Measurements from ENCODE around the gene FGD3.

FGD3 gene

DNA sequence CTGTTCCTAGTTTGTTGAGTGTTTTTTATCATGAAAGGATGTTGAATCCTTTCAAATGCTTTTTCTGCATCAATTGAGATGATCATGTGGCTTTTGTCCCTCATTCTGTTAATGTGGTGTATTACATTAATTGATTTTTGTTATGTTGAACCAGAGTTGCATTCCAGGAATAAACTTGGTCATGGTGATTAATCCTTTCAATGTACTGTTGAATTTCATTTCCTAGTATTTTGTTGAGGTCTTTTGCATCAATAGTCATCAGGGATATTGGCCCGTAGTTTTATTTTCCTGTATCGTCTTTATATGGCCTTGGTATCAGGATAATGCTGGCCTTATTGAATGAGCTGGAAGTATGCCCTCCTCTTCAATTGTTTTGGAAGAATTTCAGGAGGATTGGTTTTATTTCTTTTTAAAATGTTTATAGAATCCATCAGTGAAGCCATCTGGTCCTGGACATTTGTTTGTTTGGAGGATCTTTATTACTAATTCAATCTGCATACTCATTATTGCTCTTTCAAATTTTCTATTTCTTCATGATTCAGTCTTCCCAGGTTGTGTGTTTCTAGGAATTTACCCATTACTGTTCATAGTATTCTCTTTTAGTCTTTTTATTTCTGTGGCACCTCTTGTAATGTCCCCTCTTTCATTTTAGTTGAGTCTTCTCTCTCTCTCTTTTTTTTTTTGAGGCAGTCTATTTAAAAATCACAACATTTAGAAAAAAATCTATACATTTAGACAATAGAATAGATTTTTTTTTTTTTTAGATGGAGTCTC, 32.1 kb downstream of the FGD3 start:
- no peak for DNase-seq (ENCODE audit: low read depth, low spot score)
- no peak overlapping the region for H3K9ac ChIP-seq (ENCODE audit: insufficient read length, low read depth)
- H3K4me1 ChIP-seq (ENCODE audit: insufficient read depth, insufficient read length) = peaks cover 7% of the 10 kb centered on the region
- H3K36me3 ChIP-seq (ENCODE audit: insufficient read depth, insufficient read length, low read length) = no peaks in the 10 kb centered on the region
- TF ChIP-seq YY1 (IDR thresholded peaks at IDR 0.05; ENCODE audit: insufficient read depth, insufficient read length) = no peak
- TF ChIP-seq SUZ12 (IDR thresholded peaks at IDR 0.05; ENCODE audit: extremely low read depth, insufficient read depth, insufficient read length) = no peak
- TF ChIP-seq ZNF274 (IDR thresholded peaks at IDR 0.05; ENCODE audit: low read depth, low read length) = no peak
- no peaks in the 10 kb centered on the region for H3K27me3 ChIP-seq (ENCODE audit: insufficient read depth, insufficient read length)
- H3K4me3 ChIP-seq (ENCODE audit: insufficient read length, low read depth) = no peak overlapping the region
- H3K9me3 ChIP-seq (ENCODE audit: insufficient read depth, low read length) = peaks cover 51% of the 10 kb centered on the region

DNA sequence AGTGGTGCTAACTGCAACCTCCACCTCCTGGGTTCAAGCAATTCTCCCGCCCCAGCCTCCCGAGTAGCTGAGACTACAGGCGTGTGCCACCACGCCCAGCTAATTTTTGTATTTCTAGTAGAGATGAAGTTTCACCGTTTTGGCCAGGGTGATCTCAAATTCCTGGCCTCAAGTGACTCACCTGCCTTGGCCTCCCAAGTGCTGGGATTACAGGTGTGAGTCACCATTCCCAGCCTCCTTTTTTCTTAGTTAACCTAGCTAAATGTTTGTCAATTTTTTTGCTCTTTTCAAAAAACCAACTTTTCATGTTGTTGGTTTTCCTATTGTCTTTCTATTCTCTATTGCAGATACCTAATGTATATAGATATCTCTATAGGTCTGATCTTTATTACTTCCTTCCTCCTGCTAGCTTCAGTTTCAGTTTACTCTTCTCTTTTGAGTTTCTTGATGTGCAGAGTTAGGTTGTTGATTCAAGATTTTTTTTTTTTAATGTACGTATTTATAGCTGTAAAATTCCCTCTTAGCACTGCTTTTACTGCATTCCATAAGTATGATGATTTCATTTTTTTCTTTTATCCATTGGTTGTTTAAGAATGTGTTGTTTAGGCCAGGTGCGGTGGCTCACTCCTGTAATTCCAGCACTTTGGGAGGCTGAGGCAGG, 32.9 kb downstream of the FGD3 start:
- TF ChIP-seq ZNF274 (IDR thresholded peaks at IDR 0.05; ENCODE audit: low read depth, low read length) (no peak), SUZ12 (IDR thresholded peaks at IDR 0.05; ENCODE audit: extremely low read depth, insufficient read depth, insufficient read length) (no peak), YY1 (IDR thresholded peaks at IDR 0.05; ENCODE audit: insufficient read depth, insufficient read length) (no peak)
- Histone ChIP-seq H3K4me1 (ENCODE audit: insufficient read depth, insufficient read length) (peaks cover 3% of the 10 kb centered on the region), H3K36me3 (ENCODE audit: insufficient read depth, insufficient read length, low read length) (no peaks in the 10 kb centered on the region), H3K9ac (ENCODE audit: insufficient read length, low read depth) (no peak overlapping the region), H3K27me3 (ENCODE audit: insufficient read depth, insufficient read length) (no peaks in the 10 kb centered on the region), H3K4me3 (ENCODE audit: insufficient read length, low read depth) (no peak overlapping the region), H3K9me3 (ENCODE audit: insufficient read depth, low read length) (peaks cover 58% of the 10 kb centered on the region)
- DNase-seq (ENCODE audit: low read depth, low spot score) = no peak

DNA sequence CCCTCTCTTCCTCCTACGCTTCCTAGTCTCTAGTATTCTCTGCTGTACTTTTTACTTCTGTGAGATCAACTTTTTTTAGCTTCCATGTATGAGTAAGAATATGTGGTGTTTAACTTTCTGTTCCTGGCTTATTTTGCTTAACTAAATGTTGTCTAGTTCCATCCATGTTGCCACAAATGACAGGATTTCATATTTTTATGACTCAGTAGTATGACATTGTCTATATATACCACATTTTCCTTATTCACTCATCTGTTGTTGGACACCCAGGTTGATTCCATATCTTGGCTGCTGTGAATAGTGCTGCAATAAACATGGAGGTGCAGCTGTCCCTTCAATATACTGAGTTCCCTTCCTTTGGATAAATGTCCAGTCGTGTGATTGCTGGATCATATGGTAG, 34.8 kb downstream of the FGD3 start:
- TF ChIP-seq SUZ12 (IDR thresholded peaks at IDR 0.05; ENCODE audit: extremely low read depth, insufficient read depth, insufficient read length) (no peak), YY1 (IDR thresholded peaks at IDR 0.05; ENCODE audit: insufficient read depth, insufficient read length) (no peak), ZNF274 (IDR thresholded peaks at IDR 0.05; ENCODE audit: low read depth, low read length) (no peak)
- Histone ChIP-seq H3K36me3 (ENCODE audit: insufficient read depth, insufficient read length, low read length) (no peaks in the 10 kb centered on the region), H3K4me1 (ENCODE audit: insufficient read depth, insufficient read length) (no peaks in the 10 kb centered on the region), H3K4me3 (ENCODE audit: insufficient read length, low read depth) (no peak overlapping the region), H3K9me3 (ENCODE audit: insufficient read depth, low read length) (peaks cover 78% of the 10 kb centered on the region), H3K27me3 (ENCODE audit: insufficient read depth, insufficient read length) (no peaks in the 10 kb centered on the region), H3K9ac (ENCODE audit: insufficient read length, low read depth) (no peak overlapping the region)
- no peak for DNase-seq (ENCODE audit: low read depth, low spot score)

DNA sequence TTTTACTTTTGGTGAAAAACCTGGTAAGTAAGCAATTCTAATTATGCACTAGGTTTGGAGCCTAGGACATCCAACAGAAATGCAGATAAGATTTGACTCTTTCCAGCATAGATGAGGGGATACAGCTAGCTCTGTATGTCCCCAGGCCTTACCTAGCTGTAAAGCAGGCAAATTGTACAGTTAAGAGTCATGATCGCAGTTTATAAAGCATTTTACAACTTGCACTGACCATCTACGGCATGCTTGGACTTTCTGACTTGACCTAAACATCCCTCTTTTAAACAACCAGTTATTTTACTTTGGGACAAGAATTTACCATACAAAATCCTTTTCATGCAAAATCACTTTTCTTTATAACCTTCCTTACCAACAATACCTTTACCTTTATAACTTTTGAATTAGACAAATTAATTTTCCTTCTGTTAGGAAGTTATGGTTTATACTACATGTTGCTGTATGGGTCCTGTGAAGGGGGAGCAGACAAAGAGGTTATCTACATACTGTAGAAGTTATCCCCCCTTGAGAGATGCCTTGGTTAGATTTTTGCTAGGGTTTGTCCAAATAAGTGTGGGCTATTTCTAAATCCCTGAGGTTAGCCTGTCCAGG, 36.8 kb downstream of the FGD3 start:
- Histone ChIP-seq H3K9me3 (ENCODE audit: insufficient read depth, low read length) (peaks cover 97% of the 10 kb centered on the region), H3K27me3 (ENCODE audit: insufficient read depth, insufficient read length) (no peaks in the 10 kb centered on the region), H3K4me3 (ENCODE audit: insufficient read length, low read depth) (no peak overlapping the region), H3K36me3 (ENCODE audit: insufficient read depth, insufficient read length, low read length) (no peaks in the 10 kb centered on the region), H3K9ac (ENCODE audit: insufficient read length, low read depth) (no peak overlapping the region), H3K4me1 (ENCODE audit: insufficient read depth, insufficient read length) (no peaks in the 10 kb centered on the region)
- DNase-seq (ENCODE audit: low read depth, low spot score) = no peak
- no peak for TF ChIP-seq SUZ12 (IDR thresholded peaks at IDR 0.05; ENCODE audit: extremely low read depth, insufficient read depth, insufficient read length)
- TF ChIP-seq YY1 (IDR thresholded peaks at IDR 0.05; ENCODE audit: insufficient read depth, insufficient read length) = no peak

DNA sequence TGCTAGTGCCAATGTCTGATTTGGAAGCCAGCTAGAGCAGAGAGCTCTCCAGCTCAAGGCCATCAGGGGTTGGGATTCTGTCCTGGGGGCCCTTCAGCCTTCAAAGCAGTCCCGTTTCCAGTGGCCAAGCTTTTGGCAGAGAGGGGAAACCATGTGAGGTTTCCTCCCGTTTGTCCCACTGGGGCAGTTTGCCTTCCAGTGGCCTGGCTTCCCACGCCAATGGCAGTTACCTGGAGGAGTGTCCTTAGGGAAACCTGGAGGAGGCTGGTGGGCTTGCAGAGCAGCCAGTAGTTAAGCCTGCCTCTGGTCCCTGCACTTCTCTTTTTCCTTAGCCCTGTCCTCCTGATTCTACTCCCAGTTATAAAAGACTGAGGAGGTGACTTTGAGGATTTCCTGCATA, 37.7 kb downstream of the FGD3 start:
- Histone ChIP-seq H3K9ac (ENCODE audit: insufficient read length, low read depth) (no peak overlapping the region), H3K27me3 (ENCODE audit: insufficient read depth, insufficient read length) (no peaks in the 10 kb centered on the region), H3K4me1 (ENCODE audit: insufficient read depth, insufficient read length) (no peaks in the 10 kb centered on the region), H3K36me3 (ENCODE audit: insufficient read depth, insufficient read length, low read length) (no peaks in the 10 kb centered on the region), H3K4me3 (ENCODE audit: insufficient read length, low read depth) (no peak overlapping the region), H3K9me3 (ENCODE audit: insufficient read depth, low read length) (peaks cover 100% of the 10 kb centered on the region)
- no peak for TF ChIP-seq SUZ12 (IDR thresholded peaks at IDR 0.05; ENCODE audit: extremely low read depth, insufficient read depth, insufficient read length)
- no peak for TF ChIP-seq YY1 (IDR thresholded peaks at IDR 0.05; ENCODE audit: insufficient read depth, insufficient read length)
- no peak for TF ChIP-seq ZNF274 (IDR thresholded peaks at IDR 0.05; ENCODE audit: low read depth, low read length)
- DNase-seq (ENCODE audit: low read depth, low spot score) = no peak

DNA sequence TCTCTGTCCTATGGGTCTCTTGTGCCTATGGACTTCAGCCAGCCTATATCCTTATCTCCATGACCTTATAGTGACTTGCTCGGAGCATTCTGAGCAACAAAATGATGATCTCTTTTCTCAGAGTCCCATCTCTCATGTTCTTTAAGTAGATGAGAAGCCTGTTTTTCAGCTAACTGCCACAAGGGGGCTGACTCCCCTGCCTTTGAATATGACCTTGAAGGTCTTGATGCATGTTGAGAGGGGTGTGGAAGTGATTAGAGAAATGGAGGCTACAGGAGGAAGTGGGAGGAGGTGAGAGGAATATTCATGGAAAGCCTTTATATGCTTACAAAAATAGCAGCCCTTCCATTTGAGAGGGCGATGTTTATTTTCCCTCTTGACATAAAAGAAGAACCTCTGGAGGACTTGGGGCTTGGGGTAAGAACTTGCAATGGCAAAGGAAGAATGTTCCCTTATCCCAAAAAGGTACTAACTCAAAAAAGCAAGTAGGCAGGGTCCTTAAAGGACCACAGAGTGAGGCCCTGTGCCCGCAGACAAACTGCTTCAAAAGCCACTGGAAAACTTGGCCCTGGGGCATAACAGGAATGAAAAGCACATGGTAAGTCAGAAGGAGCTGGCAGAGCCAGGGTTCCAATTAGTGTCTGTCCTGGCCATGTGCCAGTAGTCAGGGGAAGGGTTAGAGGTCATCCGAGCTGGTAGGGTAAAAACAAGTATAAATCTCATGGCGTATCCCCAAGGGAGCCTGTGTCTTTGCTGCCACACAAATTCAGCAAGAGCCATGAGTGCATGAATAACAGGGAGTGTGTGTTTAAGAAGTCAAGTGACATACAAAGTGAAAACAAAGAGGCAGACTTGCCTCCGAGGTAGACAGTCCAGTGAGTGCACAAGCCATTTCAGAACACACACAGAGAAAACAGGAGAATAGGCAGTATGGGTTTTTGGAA, 39.1 kb downstream of the FGD3 start:
- TF ChIP-seq ZNF274 (IDR thresholded peaks at IDR 0.05; ENCODE audit: low read depth, low read length) (no peak), YY1 (IDR thresholded peaks at IDR 0.05; ENCODE audit: insufficient read depth, insufficient read length) (no peak), SUZ12 (IDR thresholded peaks at IDR 0.05; ENCODE audit: extremely low read depth, insufficient read depth, insufficient read length) (no peak)
- Histone ChIP-seq H3K4me3 (ENCODE audit: insufficient read length, low read depth) (no peak overlapping the region), H3K4me1 (ENCODE audit: insufficient read depth, insufficient read length) (no peaks in the 10 kb centered on the region), H3K9ac (ENCODE audit: insufficient read length, low read depth) (no peak overlapping the region), H3K27me3 (ENCODE audit: insufficient read depth, insufficient read length) (no peaks in the 10 kb centered on the region), H3K36me3 (ENCODE audit: insufficient read depth, insufficient read length, low read length) (no peaks in the 10 kb centered on the region), H3K9me3 (ENCODE audit: insufficient read depth, low read length) (peaks cover 100% of the 10 kb centered on the region)
- no peak for DNase-seq (ENCODE audit: low read depth, low spot score)
